HG02610 (cell line): ENCODE data around the gene MARCHF11.

ENCODE experiments used
- ATAC-seq: cut with Tn5 transposase; IDR thresholded peaks from one replicate; pipeline ENCODE4 v1.9.1; 2021; ENCODE audit warnings: mild to moderate bottlenecking, moderate library complexity; ENCODE audit not compliant: unreplicated experiment

MARCHF11 gene

GRCh38 chr5:16179511-16179935 lies at the start of gene MARCHF11:
Gene MARCHF11 (minus strand): TSS chr5:16179791. CDS start chr5:16179575, 216 bp downstream.
- no peak for ATAC-seq

- ATAC-seq, result no peak
Measured at GRCh38 chr5:16225927-16226326, 46.3 kb upstream of the MARCHF11 start.

- ATAC-seq, result no peak
Measured at GRCh38 chr5:16192311-16192710, 12.7 kb upstream of the MARCHF11 start.

GRCh38 chr5:16180789-16181082 lies 1.1 kb upstream of the MARCHF11 start:
- ATAC-seq, result no peak

GRCh38 chr5:16179936-16180788 lies 571 bp upstream of the MARCHF11 start:
- ATAC-seq, result no peak

- no peak for ATAC-seq
Measured at GRCh38 chr5:16178745-16179372, 732 bp downstream of the MARCHF11 start.

GRCh38 chr5:16169550-16169949 lies 10.0 kb downstream of the MARCHF11 start:
- no peak for ATAC-seq

- peak; percentile 93 for ATAC-seq
Measured at GRCh38 chr5:16160706-16161105, 18.9 kb downstream of the MARCHF11 start.

GRCh38 chr5:16159636-16160035 lies 20.0 kb downstream of the MARCHF11 start:
- ATAC-seq, result no peak

- ATAC-seq, result no peak
Measured at GRCh38 chr5:16156152-16156551, 23.4 kb downstream of the MARCHF11 start.

GRCh38 chr5:16152601-16153568 lies 26.7 kb downstream of the MARCHF11 start:
- ATAC-seq, result no peak

- no peak for ATAC-seq
Measured at GRCh38 chr5:16149621-16150020, 30.0 kb downstream of the MARCHF11 start.

- ATAC-seq, result no peak
Measured at GRCh38 chr5:16147179-16147900, 32.3 kb downstream of the MARCHF11 start.

GRCh38 chr5:16144416-16144815 lies 35.2 kb downstream of the MARCHF11 start:
- no peak for ATAC-seq

- no peak for ATAC-seq
Measured at GRCh38 chr5:16143361-16144049, 36.1 kb downstream of the MARCHF11 start.

GRCh38 chr5:16140944-16141343 lies 38.6 kb downstream of the MARCHF11 start:
- no peak for ATAC-seq

- ATAC-seq, result no peak
Measured at GRCh38 chr5:16140417-16140816, 39.2 kb downstream of the MARCHF11 start.

GRCh38 chr5:16137177-16137576 lies 42.4 kb downstream of the MARCHF11 start:
- ATAC-seq, result no peak

- no peak for ATAC-seq
Measured at GRCh38 chr5:16135506-16135905, 44.1 kb downstream of the MARCHF11 start.

- ATAC-seq, result no peak
Measured at GRCh38 chr5:16135003-16135402, 44.6 kb downstream of the MARCHF11 start.
